CD8-positive, alpha-beta memory T cell (primary cell): ENCODE measurements around the gene FAH. TPM values are rescaled to one million over a fixed set of nuclear protein-coding genes. Genes with fewer than 3 reads are reported as not detected.
"Not testable (repeated sequence)": the region's sequence is repeated elsewhere in the genome, so short reads cannot be mapped to it uniquely, and the experiment has no call there.

Experiments
- CTCF ChIA-PET: fragments of 350-600 bp; sonication (Branson Sonifier 250); formaldehyde crosslinking; loops from one replicate; lab custom pipeline; 2021; ENCODE audit warnings: antibody characterized with exemption; lab: Charles Lee
- POLR2A ChIA-PET: fragments of 350-600 bp; sonication (Branson Sonifier 250); formaldehyde crosslinking; loops from one replicate; lab custom pipeline; 2021; ENCODE audit warnings: antibody characterized with exemption; lab: Charles Lee
- DNase-seq, 5 donors: peaks; one replicate each; pipeline versions ENCODE4 v3.0.0 to v3.0.0-alpha.2; 2020 to 2022; ENCODE audit warnings: mixed read lengths in 1 of 5
- H3K27ac ChIP-seq: one replicate; pipeline ENCODE4 v1.7.0; 2013; ENCODE audit warnings: low read depth, mild to moderate bottlenecking, low read length, moderate library complexity
- H3K27me3 ChIP-seq: 2 replicates; pipeline ENCODE4 v1.7.0; 2013; ENCODE audit warnings: low read length, mild to moderate bottlenecking; ENCODE audit not compliant: insufficient read depth, poor library complexity, severe bottlenecking
- H3K36me3 ChIP-seq: 2 replicates; pipeline ENCODE4 v1.7.0; 2013; ENCODE audit warnings: mild to moderate bottlenecking, low read length, moderate library complexity; ENCODE audit not compliant: insufficient read depth
- H3K4me1 ChIP-seq: 2 replicates; pipeline ENCODE4 v1.7.0; 2013; ENCODE audit warnings: mild to moderate bottlenecking, low read length, moderate library complexity; ENCODE audit not compliant: insufficient read depth
- H3K4me3 ChIP-seq: 2 replicates; pipeline ENCODE4 v1.7.0; 2013; ENCODE audit warnings: mild to moderate bottlenecking, low read length
- H3K9me3 ChIP-seq: 2 replicates; pipeline ENCODE4 v1.7.0; 2013; ENCODE audit warnings: mild to moderate bottlenecking, low read length
- H3K27ac Mint-ChIP-seq, 8 donors: one replicate each; pipeline ENCODE4 v1.8.0; 2020 to 2021; ENCODE audit warnings: mixed read lengths in 8 of 8, mild to moderate bottlenecking in 6 of 8, inconsistent platforms in 3 of 8, moderate library complexity in 3 of 8
- H3K27me3 Mint-ChIP-seq, 2 donors: one replicate each; pipeline ENCODE4 v1.8.0; 2020 to 2021; ENCODE audit warnings: mixed read lengths in 2 of 2, mild to moderate bottlenecking in 1 of 2, moderate library complexity in 1 of 2
- H3K36me3 Mint-ChIP-seq, 3 donors: one replicate each; pipeline ENCODE4 v1.8.0; 2020 to 2021; ENCODE audit warnings: mixed read lengths in 3 of 3, inconsistent platforms in 1 of 3, mild to moderate bottlenecking in 1 of 3
- H3K4me1 Mint-ChIP-seq, 3 donors: one replicate each; pipeline ENCODE4 v1.8.0; 2020 to 2021; ENCODE audit warnings: mixed read lengths in 3 of 3, inconsistent platforms in 1 of 3, mild to moderate bottlenecking in 1 of 3
- H3K4me3 Mint-ChIP-seq, 7 donors: one replicate each; pipeline ENCODE4 v1.8.0; 2020 to 2021; ENCODE audit warnings: mixed read lengths in 7 of 7, mild to moderate bottlenecking in 6 of 7, moderate library complexity in 4 of 7, inconsistent platforms in 2 of 7
- H3K9me3 Mint-ChIP-seq, 5 donors: one replicate each; pipeline ENCODE4 v1.8.0; 2020 to 2022; ENCODE audit warnings: mixed read lengths in 5 of 5, mild to moderate bottlenecking in 3 of 5, moderate library complexity in 2 of 5, inconsistent platforms in 1 of 5
- polyA plus RNA-seq: library from polyadenylated mRNA; unstranded; fragments of 300-500 nt; fragmentation: Illumina TruSeq; gene quantifications from one replicate; pipeline ENCODE4 v1.2.3, GENCODE V29; 2021
- total RNA-seq, 2 experiments: library from RNA; stranded (reverse); gene quantifications; one replicate each; pipeline ENCODE4 v1.2.3, GENCODE V29; 2021

FAH gene
- total and polyA plus RNA-seq, 3 experiments from 2014 or later: 4.8 to 63.8 (median 63.8) TPM

DNA sequence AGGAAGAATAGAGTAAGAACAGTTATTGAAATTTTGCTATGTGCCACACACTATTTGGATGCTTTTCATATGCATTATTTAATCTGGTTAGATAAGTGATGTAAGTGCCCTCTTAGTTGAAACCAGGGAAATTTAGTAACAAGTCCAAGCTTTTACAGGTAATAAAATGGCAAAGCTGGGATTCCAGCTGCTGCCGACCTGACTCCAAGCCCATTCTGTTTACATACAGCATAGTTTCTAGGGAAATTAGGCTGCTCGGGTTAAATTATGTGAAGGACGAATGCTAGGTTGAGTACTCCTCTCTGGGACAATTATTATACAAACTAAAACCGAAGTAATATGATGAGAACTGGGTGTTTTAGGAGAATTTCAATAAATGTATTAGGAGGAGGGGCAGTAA, 38.7 kb upstream of the FAH start:
- Mint-ChIP-seq H3K36me3 (no peaks in the 10 kb centered on the region), H3K27me3 (no peaks in the 10 kb centered on the region), H3K4me1 (peaks cover 35 to 71% (median 65%) of the 10 kb centered on the region in 3 donors), H3K4me3 (no peak overlapping the region), H3K9me3 (no peaks in the 10 kb centered on the region), H3K27ac (peak overlapping the region in 1 of 8 donors; percentile 52)
- ChIA-PET CTCF (no interaction called here), POLR2A (no interaction called here)
- DNase-seq: no peak
- no peaks in the 10 kb centered on the region for H3K27me3 ChIP-seq
- H3K4me3 ChIP-seq: no peak overlapping the region
- H3K9me3 ChIP-seq: no peaks in the 10 kb centered on the region
- H3K36me3 ChIP-seq: no peaks in the 10 kb centered on the region
- H3K27ac ChIP-seq: no peak overlapping the region
- H3K4me1 ChIP-seq: no peaks in the 10 kb centered on the region

DNA sequence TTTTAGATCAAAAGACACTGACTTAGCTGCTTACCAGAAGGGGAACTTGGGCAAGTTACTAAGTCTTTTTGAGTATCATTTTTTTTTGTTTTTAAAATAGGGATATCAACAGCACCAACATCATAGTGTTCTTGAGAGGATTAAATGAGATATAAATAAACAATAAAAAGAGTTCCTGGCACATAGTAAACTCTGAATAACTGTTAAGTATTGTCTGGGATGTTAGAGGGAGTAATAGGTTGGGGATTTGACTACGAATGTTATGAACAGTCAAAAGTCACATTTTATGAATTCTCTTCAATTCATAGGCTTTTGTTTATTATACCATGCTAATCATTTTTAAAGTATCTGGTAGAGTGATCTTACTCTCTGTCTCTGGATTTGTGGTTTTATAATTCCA, 37.8 kb upstream of the FAH start:
- H3K4me3 Mint-ChIP-seq: no peak overlapping the region
- Histone ChIP-seq H3K27me3 (no peaks in the 10 kb centered on the region), H3K4me1 (no peaks in the 10 kb centered on the region), H3K36me3 (no peaks in the 10 kb centered on the region), H3K4me3 (no peak overlapping the region), H3K27ac (no peak overlapping the region), H3K9me3 (no peaks in the 10 kb centered on the region)
- CTCF ChIA-PET: interaction anchor here (1.0 kb wide), 1 partner anchor 733 kb away, joined by 3 read pairs; no protein-coding TSS in a partner anchor
- peaks cover 0 to 2% (median 0%) of the 10 kb centered on the region in 3 donors for H3K36me3 Mint-ChIP-seq
- DNase-seq: no peak
- POLR2A ChIA-PET: no interaction called here
- no peaks in the 10 kb centered on the region for H3K27me3 Mint-ChIP-seq
- peak overlapping the region in 1 of 8 donors; percentile 34 for H3K27ac Mint-ChIP-seq
- H3K4me1 Mint-ChIP-seq: peaks cover 31 to 64% (median 56%) of the 10 kb centered on the region in 3 donors
- no peaks in the 10 kb centered on the region for H3K9me3 Mint-ChIP-seq

GRCh38 chr15:80118956-80119355, 33.8 kb upstream of the FAH start:
- H3K9me3 Mint-ChIP-seq: no peaks in the 10 kb centered on the region

GRCh38 chr15:80120636-80121035, 32.2 kb upstream of the FAH start:
- no peak for DNase-seq
- ChIA-PET CTCF (no interaction called here), POLR2A (no interaction called here)
- no peaks in the 10 kb centered on the region for H3K27me3 ChIP-seq
- peaks cover 18 to 30% (median 26%) of the 10 kb centered on the region in 3 donors for H3K4me1 Mint-ChIP-seq
- H3K4me3 Mint-ChIP-seq: no peak overlapping the region
- no peak overlapping the region for H3K27ac Mint-ChIP-seq
- H3K36me3 Mint-ChIP-seq: peaks cover 7 to 46% (median 18%) of the 10 kb centered on the region in 3 donors
- no peaks in the 10 kb centered on the region for H3K27me3 Mint-ChIP-seq
- no peak overlapping the region for H3K27ac ChIP-seq
- peaks cover 6% of the 10 kb centered on the region for H3K36me3 ChIP-seq
- no peak overlapping the region for H3K4me3 ChIP-seq
- H3K9me3 Mint-ChIP-seq: no peaks in the 10 kb centered on the region
- H3K4me1 ChIP-seq: no peaks in the 10 kb centered on the region
- no peaks in the 10 kb centered on the region for H3K9me3 ChIP-seq

More at GRCh38 chr15:80118956-80119355, 33.8 kb upstream of the FAH start:
- POLR2A ChIA-PET: no interaction called here
- Mint-ChIP-seq H3K27ac (no peak overlapping the region), H3K27me3 (no peaks in the 10 kb centered on the region), H3K4me1 (peaks cover 29 to 37% (median 37%) of the 10 kb centered on the region in 3 donors), H3K4me3 (no peak overlapping the region), H3K36me3 (peaks cover 6 to 33% (median 18%) of the 10 kb centered on the region in 3 donors)
- Histone ChIP-seq H3K27ac (no peak overlapping the region), H3K4me1 (no peaks in the 10 kb centered on the region), H3K9me3 (no peaks in the 10 kb centered on the region), H3K36me3 (peaks cover 6% of the 10 kb centered on the region), H3K4me3 (no peak overlapping the region), H3K27me3 (no peaks in the 10 kb centered on the region)
- CTCF ChIA-PET: no interaction called here
- DNase-seq: no peak

- H3K4me1 ChIP-seq: no peaks in the 10 kb centered on the region
- Mint-ChIP-seq H3K9me3 (no peaks in the 10 kb centered on the region), H3K36me3 (peaks cover 13 to 55% (median 21%) of the 10 kb centered on the region in 3 donors), H3K27me3 (no peaks in the 10 kb centered on the region), H3K4me1 (peaks cover 22 to 31% (median 26%) of the 10 kb centered on the region in 3 donors), H3K4me3 (no peak overlapping the region), H3K27ac (no peak overlapping the region)
- no peaks in the 10 kb centered on the region for H3K27me3 ChIP-seq
- no peak for DNase-seq
- no peaks in the 10 kb centered on the region for H3K9me3 ChIP-seq
- H3K36me3 ChIP-seq: peaks cover 6% of the 10 kb centered on the region
- no peak overlapping the region for H3K4me3 ChIP-seq
- ChIA-PET CTCF (no interaction called here), POLR2A (no interaction called here)
- no peak overlapping the region for H3K27ac ChIP-seq
These were observed 31.3 kb upstream of the FAH start for GRCh38 chr15:80121546-80121945.

GRCh38 chr15:80123034-80123433, 29.8 kb upstream of the FAH start:
- H3K4me1 ChIP-seq: no peaks in the 10 kb centered on the region
- peaks cover 6% of the 10 kb centered on the region for H3K36me3 ChIP-seq
- Mint-ChIP-seq H3K27me3 (no peaks in the 10 kb centered on the region), H3K9me3 (no peaks in the 10 kb centered on the region), H3K36me3 (peaks cover 13 to 63% (median 21%) of the 10 kb centered on the region in 3 donors), H3K27ac (no peak overlapping the region), H3K4me1 (peaks cover 21 to 26% (median 22%) of the 10 kb centered on the region in 3 donors), H3K4me3 (no peak overlapping the region)
- no peak for DNase-seq
- H3K27me3 ChIP-seq: no peaks in the 10 kb centered on the region
- H3K27ac ChIP-seq: no peak overlapping the region
- H3K4me3 ChIP-seq: no peak overlapping the region
- H3K9me3 ChIP-seq: no peaks in the 10 kb centered on the region
- CTCF ChIA-PET: no interaction called here
- POLR2A ChIA-PET: no interaction called here

DNA sequence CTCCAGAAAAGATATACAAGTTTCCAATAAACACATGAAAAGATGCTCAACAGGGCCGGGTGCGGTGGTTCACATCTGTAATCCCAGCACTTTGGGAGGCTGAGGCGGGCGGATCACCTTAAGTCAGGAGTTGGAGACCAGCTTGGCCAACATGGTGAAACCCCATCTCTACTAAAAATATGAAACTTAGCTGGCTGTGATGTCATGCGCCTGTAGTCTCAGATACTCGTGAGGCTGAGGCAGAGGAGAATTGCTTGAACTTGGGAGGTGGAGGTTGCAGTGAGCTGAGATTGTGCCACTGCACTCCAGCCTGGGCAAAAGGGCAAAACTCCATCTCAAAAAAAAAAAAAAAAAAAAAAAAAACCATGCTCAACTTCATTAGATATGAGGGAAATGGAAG, 25.5 kb upstream of the FAH start:
- H3K27ac Mint-ChIP-seq, H3K27ac ChIP-seq, H3K4me3 ChIP-seq, DNase-seq, CTCF ChIA-PET, H3K36me3 ChIP-seq, H3K27me3 Mint-ChIP-seq, H3K4me1 ChIP-seq, H3K9me3 Mint-ChIP-seq, H3K27me3 ChIP-seq, POLR2A ChIA-PET, H3K9me3 ChIP-seq, H3K4me3 Mint-ChIP-seq: not testable (repeated sequence)
- Mint-ChIP-seq H3K4me1 (peaks cover 11 to 17% (median 12%) of the 10 kb centered on the region in 3 donors), H3K36me3 (peaks cover 17 to 65% (median 18%) of the 10 kb centered on the region in 3 donors)

- no peaks in the 10 kb centered on the region for H3K4me1 ChIP-seq
- H3K36me3 ChIP-seq: peaks cover 6% of the 10 kb centered on the region
- H3K27me3 ChIP-seq: no peaks in the 10 kb centered on the region
- POLR2A ChIA-PET: no interaction called here
- H3K4me3 ChIP-seq: no peak overlapping the region
- Mint-ChIP-seq H3K9me3 (no peaks in the 10 kb centered on the region), H3K4me1 (peaks cover 11 to 17% (median 12%) of the 10 kb centered on the region in 3 donors), H3K27me3 (no peaks in the 10 kb centered on the region), H3K27ac (no peak overlapping the region), H3K4me3 (no peak overlapping the region), H3K36me3 (peaks cover 17 to 65% (median 18%) of the 10 kb centered on the region in 3 donors)
- no peaks in the 10 kb centered on the region for H3K9me3 ChIP-seq
- no peak overlapping the region for H3K27ac ChIP-seq
- CTCF ChIA-PET: no interaction called here
- DNase-seq: no peak
These were observed 24.9 kb upstream of the FAH start for GRCh38 chr15:80127911-80128310.
